Panc1 (cell line): ENCODE measurements around the gene SEC22C. TPM values are rescaled to one million over a fixed set of nuclear protein-coding genes. Genes with fewer than 3 reads are reported as not detected.
"Not testable (repeated sequence)": the region's sequence is repeated elsewhere in the genome, so short reads cannot be mapped to it uniquely, and the experiment has no call there.

Experiments used
- ATAC-seq: fragments of 200-7000 bp; cut with Tn5 transposase; 2 replicates; pipeline ENCODE4 v1.9.1; 2020; ENCODE audit warnings: mild to moderate bottlenecking, moderate library complexity
- BruUV-seq: library from RNA; stranded (reverse); fragments of 400-500 nt; replicated peaks from 2 replicates; lab custom pipeline; 2021; lab: Mats Ljungman, UMichigan
- CTCF ChIA-PET: fragments of 300-600 bp; sonication (Branson Sonifier 250); formaldehyde crosslinking; loops from one replicate; lab custom pipeline; 2022; ENCODE audit warnings: antibody characterized with exemption; lab: Charles Lee
- POLR2A ChIA-PET: fragments of 300-600 bp; sonication (Branson Sonifier 250); formaldehyde crosslinking; loops from one replicate; lab custom pipeline; 2022; ENCODE audit warnings: antibody characterized with exemption; lab: Charles Lee
- DNase-seq: peaks from one replicate; pipeline ENCODE4 v3.0.0-alpha.2; 2010; ENCODE audit warnings: low read depth, low spot score
- H3K27ac ChIP-seq: 2 replicates; pipeline ENCODE4 v1.5.1; 2011; ENCODE audit warnings: mild to moderate bottlenecking, low read length, inconsistent platforms
- H3K27me3 ChIP-seq: fragments of 200-500 bp; sonication (Bioruptor generic); 2 replicates; pipeline ENCODE4 v1.6.0; 2014; ENCODE audit warnings: low read length, inconsistent platforms; ENCODE audit not compliant: control insufficient read depth, insufficient read depth
- H3K36me3 ChIP-seq: fragments of 200-500 bp; sonication (Bioruptor generic); 2 replicates; pipeline ENCODE4 v1.5.1; 2014; ENCODE audit warnings: inconsistent platforms, mild to moderate bottlenecking, low read length, moderate library complexity; ENCODE audit not compliant: control insufficient read depth, insufficient read depth
- H3K4me1 ChIP-seq: 2 replicates; pipeline ENCODE4 v1.5.1; 2011; ENCODE audit warnings: inconsistent platforms, mild to moderate bottlenecking, low read length, moderate library complexity; ENCODE audit not compliant: control insufficient read depth, insufficient read depth
- H3K4me3 ChIP-seq, 2 experiments: 2 replicates each; pipeline ENCODE4 v1.5.1; 2011 to 2012; ENCODE audit warnings: low read depth in 2 of 2, low read length in 2 of 2, mild to moderate bottlenecking in 2 of 2, inconsistent platforms in 1 of 2, moderate library complexity in 1 of 2
- H3K9me3 ChIP-seq: fragments of 200-500 bp; sonication (Bioruptor generic); 2 replicates; pipeline ENCODE4 v1.5.1; 2014; ENCODE audit warnings: low read depth, mild to moderate bottlenecking, inconsistent platforms, low read length, moderate library complexity; ENCODE audit not compliant: control insufficient read depth, insufficient read depth
- POLR2AphosphoS5 ChIP-seq: IDR thresholded peaks from 2 replicates; pipeline ENCODE4 v1.6.1; 2012; ENCODE audit warnings: mild to moderate bottlenecking, low read depth, low read length, moderate library complexity
- REST ChIP-seq, 2 experiments: IDR thresholded peaks; 2 replicates each; pipeline ENCODE4 v1.6.1; 2011 to 2012; ENCODE audit warnings: low read depth in 2 of 2, control low read depth in 1 of 2, low read length in 1 of 2, mild to moderate bottlenecking in 1 of 2, moderate library complexity in 1 of 2; ENCODE audit not compliant: insufficient read depth in 1 of 2
- SIN3A ChIP-seq: IDR thresholded peaks from 2 replicates; pipeline ENCODE4 v1.6.1; 2012; ENCODE audit warnings: low read depth, mild to moderate bottlenecking, low read length, moderate library complexity, borderline replicate concordance; ENCODE audit not compliant: insufficient read depth
- TCF7L2 ChIP-seq: IDR thresholded peaks from 2 replicates; pipeline ENCODE4 v1.6.1; 2011; ENCODE audit warnings: mild to moderate bottlenecking, low read depth, low read length, inconsistent platforms
- in situ Hi-C: cut with HindIII; loops from 2 replicates; pipeline ENCODE4 v1.10.0; 2016; ENCODE audit warnings: low sequenced_read_pairs, low pct_unique_long_range_greater_than_20kb
- intact Hi-C: fragments of 100-400 bp; cut with micrococcal nuclease; formaldehyde crosslinking; loops from one replicate; pipeline ENCODE4 v1.10.0; 2022; ENCODE audit not compliant: unreplicated experiment
- total RNA-seq: library from RNA; stranded (reverse); gene quantifications from one replicate; pipeline ENCODE4 v1.2.1, GENCODE V29; 2021; ENCODE audit not compliant: unreplicated experiment
- TF ChIP-seq, protein P1 (sequence below): fragments of 450-650 bp; IDR thresholded peaks from 2 replicates; pipeline ENCODE4 v1.5.1; 2017; ENCODE audit warnings: mild to moderate bottlenecking

SEC22C gene
- total RNA-seq, 1 experiment from 2014 or later, result 45.9 TPM

- TF ChIP-seq REST (IDR thresholded peaks at IDR 0.05; ENCODE audit: insufficient read depth in 1 of 2, low read depth in 2 of 2, low read length in 1 of 2) (no peak), POLR2AphosphoS5 (peak; percentile 89), TCF7L2 (peak; percentile 96), SIN3A (no peak)
- TF ChIP-seq, protein P1, sequence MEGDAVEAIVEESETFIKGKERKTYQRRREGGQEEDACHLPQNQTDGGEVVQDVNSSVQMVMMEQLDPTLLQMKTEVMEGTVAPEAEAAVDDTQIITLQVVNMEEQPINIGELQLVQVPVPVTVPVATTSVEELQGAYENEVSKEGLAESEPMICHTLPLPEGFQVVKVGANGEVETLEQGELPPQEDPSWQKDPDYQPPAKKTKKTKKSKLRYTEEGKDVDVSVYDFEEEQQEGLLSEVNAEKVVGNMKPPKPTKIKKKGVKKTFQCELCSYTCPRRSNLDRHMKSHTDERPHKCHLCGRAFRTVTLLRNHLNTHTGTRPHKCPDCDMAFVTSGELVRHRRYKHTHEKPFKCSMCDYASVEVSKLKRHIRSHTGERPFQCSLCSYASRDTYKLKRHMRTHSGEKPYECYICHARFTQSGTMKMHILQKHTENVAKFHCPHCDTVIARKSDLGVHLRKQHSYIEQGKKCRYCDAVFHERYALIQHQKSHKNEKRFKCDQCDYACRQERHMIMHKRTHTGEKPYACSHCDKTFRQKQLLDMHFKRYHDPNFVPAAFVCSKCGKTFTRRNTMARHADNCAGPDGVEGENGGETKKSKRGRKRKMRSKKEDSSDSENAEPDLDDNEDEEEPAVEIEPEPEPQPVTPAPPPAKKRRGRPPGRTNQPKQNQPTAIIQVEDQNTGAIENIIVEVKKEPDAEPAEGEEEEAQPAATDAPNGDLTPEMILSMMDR, result no peak
- BruUV-seq, result no TSS peak
- Histone ChIP-seq H3K27me3 (no peaks in the 10 kb centered on the region), H3K4me1 (peaks cover 5% of the 10 kb centered on the region; the same call in 1 of the 2 replicates), H3K36me3 (no peaks in the 10 kb centered on the region; the same call in 1 of the 2 replicates), H3K9me3 (no peaks in the 10 kb centered on the region), H3K4me3 (peak within 1 kb of the TSS; percentile 88 to 97), H3K27ac (peak within 1 kb of the TSS; percentile 95)
- POLR2A ChIA-PET, result interaction anchor here (0.6 to 0.7 kb wide), 2 partner anchors 22 to 74 kb away, joined by 3 to 6 read pairs; no protein-coding TSS in a partner anchor
- intact Hi-C loops, result no loop called here
- in situ Hi-C loops, result no loop called here
- DNase-seq, result peak; percentile 91
- CTCF ChIA-PET, result no interaction called here
- ATAC-seq, result peak; percentile 94
Observed at GRCh38 chr3:42600111-42600957, 18.6 kb upstream of the SEC22C start, which contains the start of gene NKTR. TSS of gene NKTR (plus strand) at chr3:42600686. CDS start at chr3:42601007, 321 bp downstream.

GRCh38 chr3:42597098-42597497 lies 15.3 kb upstream of the SEC22C start:
- H3K27ac ChIP-seq, CTCF ChIA-PET, DNase-seq, BruUV-seq, ATAC-seq, H3K36me3 ChIP-seq, POLR2A ChIA-PET, H3K9me3 ChIP-seq, in situ Hi-C loops, intact Hi-C loops, H3K4me1 ChIP-seq, H3K4me3 ChIP-seq, H3K27me3 ChIP-seq: not testable (repeated sequence)

DNA sequence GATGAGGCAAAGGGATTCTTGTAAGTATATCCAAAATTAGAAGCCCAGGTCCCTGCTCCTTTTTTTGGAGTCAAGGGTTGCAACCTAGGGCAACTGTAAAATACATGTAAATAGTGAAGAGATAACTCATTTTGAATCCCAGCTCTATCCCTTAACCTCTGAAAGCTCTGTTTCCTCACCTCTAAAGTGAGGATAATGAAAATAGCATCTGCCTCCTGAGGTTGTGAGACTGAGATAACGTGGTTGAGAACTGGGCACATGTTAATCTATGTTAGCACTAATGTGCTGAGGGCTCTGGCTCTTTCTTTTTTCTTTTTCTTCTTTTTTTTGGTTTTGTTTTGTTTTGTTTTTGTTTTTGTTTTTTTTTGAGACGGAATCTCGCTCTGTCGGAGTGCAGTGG lies 13.9 kb upstream of the SEC22C start:
- CTCF ChIA-PET, result no interaction called here
- BruUV-seq, result no TSS peak

More for the DNA sequence above, 13.9 kb upstream of the SEC22C start:
- no peak overlapping the region for H3K4me3 ChIP-seq
- peaks cover 5% of the 10 kb centered on the region for H3K4me1 ChIP-seq
- H3K36me3 ChIP-seq, result no peaks in the 10 kb centered on the region
- intact Hi-C loops, result no loop called here
- no peaks in the 10 kb centered on the region for H3K9me3 ChIP-seq
- in situ Hi-C loops, result no loop called here
- POLR2A ChIA-PET, result interaction anchor here (0.6 kb wide), 1 partner anchor 15 kb away, joined by 4 read pairs; no protein-coding TSS in a partner anchor
- ATAC-seq (no peak), DNase-seq (no peak)
- no peaks in the 10 kb centered on the region for H3K27me3 ChIP-seq
- H3K27ac ChIP-seq, result no peak overlapping the region
- TF ChIP-seq POLR2AphosphoS5 (no peak), REST (IDR thresholded peaks at IDR 0.05; ENCODE audit: insufficient read depth in 1 of 2, low read depth in 2 of 2, low read length in 1 of 2) (no peak), TCF7L2 (no peak), SIN3A (no peak)
- TF ChIP-seq, protein P1, result no peak
